Endothelial cell of umbilical vein (primary cell): ENCODE measurements around the gene DDX10.

ENCODE experiments used
- EZH2 ChIP-seq: IDR thresholded peaks from 2 replicates; pipeline ENCODE4 v1.6.1; 2012; ENCODE audit warnings: borderline replicate concordance, low read depth, mild to moderate bottlenecking, moderate library complexity, low read length, inconsistent platforms; ENCODE audit not compliant: severe bottlenecking
- GATA2 ChIP-seq: IDR thresholded peaks from 2 replicates; pipeline ENCODE4 v1.7.0; 2011; ENCODE audit warnings: low read depth, mild to moderate bottlenecking, moderate library complexity, mixed read lengths, low read length; ENCODE audit not compliant: insufficient read length, insufficient read depth
- JUN ChIP-seq: IDR thresholded peaks from 2 replicates; pipeline ENCODE4 v1.6.1; 2011; ENCODE audit warnings: borderline replicate concordance, low read depth; ENCODE audit not compliant: insufficient read length, insufficient read depth
- MAX ChIP-seq: IDR thresholded peaks from 2 replicates; pipeline ENCODE4 v1.6.1; 2011; ENCODE audit not compliant: insufficient read depth, insufficient read length
- MYC ChIP-seq: IDR thresholded peaks from one replicate; pipeline ENCODE4 v1.6.1; 2011; ENCODE audit warnings: mild to moderate bottlenecking, low read depth, low read length
- POLR2A ChIP-seq: IDR thresholded peaks from 2 replicates; pipeline ENCODE4 v1.6.1; 2012; ENCODE audit warnings: low read depth, mild to moderate bottlenecking, control low read depth, low read length
- POLR2AphosphoS5 ChIP-seq: IDR thresholded peaks from 2 replicates; pipeline ENCODE4 v1.6.1; 2012; ENCODE audit warnings: low read depth, mild to moderate bottlenecking, control low read depth, low read length, moderate library complexity; ENCODE audit not compliant: insufficient read depth
- TF ChIP-seq, protein P1 (sequence below), 2 donors: IDR thresholded peaks; 1 replicate in 1 of 2; 2 replicates in 1 of 2; pipeline ENCODE4 v1.5.1; 2011; ENCODE audit warnings: low read length in 2 of 2, mild to moderate bottlenecking in 2 of 2, moderate library complexity in 2 of 2, control low read depth in 1 of 2, inconsistent platforms in 1 of 2, low read depth in 1 of 2; ENCODE audit not compliant: insufficient read depth in 1 of 2; ENCODE audit errors: extremely low read depth in 1 of 2

DNA sequence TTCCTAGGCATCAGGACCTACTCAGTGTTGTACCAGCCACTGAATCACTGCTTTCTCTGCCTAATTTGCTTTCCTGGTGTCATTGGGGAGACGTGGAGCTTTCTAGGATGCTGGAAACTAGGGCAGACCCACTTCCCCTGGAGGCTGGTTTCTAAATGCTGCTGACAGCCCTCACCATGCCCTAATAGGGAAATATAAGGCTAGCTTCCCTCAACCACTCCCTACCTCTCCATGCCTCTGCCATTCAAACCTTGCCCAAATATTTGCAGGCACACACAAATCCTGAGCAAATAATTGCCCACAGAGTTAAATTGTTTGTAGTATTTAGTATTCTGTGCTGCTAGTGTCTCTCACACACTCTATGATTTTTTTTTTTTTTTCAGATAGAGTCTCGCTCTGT, 310.2 kb downstream of the DDX10 start:
- TF ChIP-seq, protein P1, sequence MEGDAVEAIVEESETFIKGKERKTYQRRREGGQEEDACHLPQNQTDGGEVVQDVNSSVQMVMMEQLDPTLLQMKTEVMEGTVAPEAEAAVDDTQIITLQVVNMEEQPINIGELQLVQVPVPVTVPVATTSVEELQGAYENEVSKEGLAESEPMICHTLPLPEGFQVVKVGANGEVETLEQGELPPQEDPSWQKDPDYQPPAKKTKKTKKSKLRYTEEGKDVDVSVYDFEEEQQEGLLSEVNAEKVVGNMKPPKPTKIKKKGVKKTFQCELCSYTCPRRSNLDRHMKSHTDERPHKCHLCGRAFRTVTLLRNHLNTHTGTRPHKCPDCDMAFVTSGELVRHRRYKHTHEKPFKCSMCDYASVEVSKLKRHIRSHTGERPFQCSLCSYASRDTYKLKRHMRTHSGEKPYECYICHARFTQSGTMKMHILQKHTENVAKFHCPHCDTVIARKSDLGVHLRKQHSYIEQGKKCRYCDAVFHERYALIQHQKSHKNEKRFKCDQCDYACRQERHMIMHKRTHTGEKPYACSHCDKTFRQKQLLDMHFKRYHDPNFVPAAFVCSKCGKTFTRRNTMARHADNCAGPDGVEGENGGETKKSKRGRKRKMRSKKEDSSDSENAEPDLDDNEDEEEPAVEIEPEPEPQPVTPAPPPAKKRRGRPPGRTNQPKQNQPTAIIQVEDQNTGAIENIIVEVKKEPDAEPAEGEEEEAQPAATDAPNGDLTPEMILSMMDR (IDR thresholded peaks at IDR 0.05; ENCODE audit: extremely low read depth in 1 of 2, insufficient read depth in 1 of 2, low read depth in 1 of 2, low read length in 2 of 2): no peak
- no peak for TF ChIP-seq MAX
- no peak for TF ChIP-seq EZH2
- no peak for TF ChIP-seq GATA2
- TF ChIP-seq MYC: no peak
- no peak for TF ChIP-seq POLR2A
- TF ChIP-seq JUN: no peak
- TF ChIP-seq POLR2AphosphoS5: no peak
